SU-DHL-6 (cell line): ENCODE results near the gene TSPAN32.

Source experiments
- H2AFZ ChIP-seq: fragments of 200-600 bp; sonication (generic); 2 replicates; pipeline ENCODE4 v1.6.1; 2014; ENCODE audit warnings: low read depth, mild to moderate bottlenecking, moderate library complexity, mixed read lengths, antibody characterized with exemption, low read length; ENCODE audit not compliant: severe bottlenecking
- H3F3A ChIP-seq: fragments of 200-600 bp; shearing (Covaris generic); 2 replicates; pipeline ENCODE4 v1.6.0; 2016; ENCODE audit warnings: antibody characterized with exemption, mild to moderate bottlenecking; ENCODE audit not compliant: insufficient read depth
- H3K27ac ChIP-seq: fragments of 200-600 bp; sonication (generic); 2 replicates; pipeline ENCODE4 v1.5.1; 2016; ENCODE audit warnings: low read depth, mild to moderate bottlenecking, low read length, moderate library complexity, mixed read lengths
- H3K27me3 ChIP-seq: fragments of 200-600 bp; sonication (generic), shearing (Covaris generic); 2 replicates; pipeline ENCODE4 v1.6.0; 2014; ENCODE audit warnings: mild to moderate bottlenecking, low read length
- H3K36me3 ChIP-seq: fragments of 200-600 bp; sonication (generic); 2 replicates; pipeline ENCODE4 v1.6.1; 2014; ENCODE audit warnings: mild to moderate bottlenecking, low read length, mixed read lengths
- H3K4me2 ChIP-seq: fragments of 300-600, 200-600 bp; shearing (Covaris generic), sonication (generic); 2 replicates; pipeline ENCODE4 v1.6.0; 2014; ENCODE audit warnings: low read length, low read depth, mild to moderate bottlenecking; ENCODE audit not compliant: poor library complexity, severe bottlenecking
- H3K4me3 ChIP-seq: fragments of 200-600 bp; sonication (generic); 2 replicates; pipeline ENCODE4 v1.5.1; 2014; ENCODE audit warnings: antibody characterized with exemption, low read length, mild to moderate bottlenecking, mixed read lengths; ENCODE audit not compliant: insufficient read depth, poor library complexity, severe bottlenecking
- H3K79me2 ChIP-seq: fragments of 200-600 bp; sonication (generic); 2 replicates; pipeline ENCODE4 v1.6.1; 2014; ENCODE audit warnings: mild to moderate bottlenecking, low read length, moderate library complexity; ENCODE audit not compliant: insufficient read depth
- H3K9ac ChIP-seq: fragments of 200-600 bp; sonication (generic); 2 replicates; pipeline ENCODE4 v1.7.0; 2014; ENCODE audit warnings: mild to moderate bottlenecking, low read length
- H3K9me2 ChIP-seq: fragments of 200-600 bp; sonication (generic); replicated peaks from 2 replicates; pipeline ENCODE4 v1.6.1; 2014; ENCODE audit warnings: low read length; ENCODE audit not compliant: insufficient read depth
- H3K9me3 ChIP-seq: fragments of 200-600 bp; sonication (generic); 2 replicates; pipeline ENCODE4 v1.6.1; 2014; ENCODE audit warnings: low read length, mixed read lengths; ENCODE audit not compliant: insufficient read depth
- H4K20me1 ChIP-seq: fragments of 200-600 bp; sonication (generic); 2 replicates; pipeline ENCODE4 v1.6.1; 2014; ENCODE audit warnings: low read depth, mild to moderate bottlenecking, antibody characterized with exemption, low read length, moderate library complexity, mixed read lengths
- EZH2phosphoT487 ChIP-seq: fragments of 200-600 bp; sonication (generic), shearing (Covaris generic); conservative IDR thresholded peaks from 2 replicates; pipeline ENCODE4 v1.6.1; 2018; ENCODE audit warnings: mild to moderate bottlenecking, antibody characterized with exemption, low read length, moderate library complexity, mixed read lengths
- TF ChIP-seq, protein P1 (sequence below): fragments of 200-600 bp; sonication (generic); IDR thresholded peaks from one replicate; pipeline ENCODE4 v1.5.1; 2017; ENCODE audit warnings: antibody characterized with exemption, mild to moderate bottlenecking, low read length, moderate library complexity; ENCODE audit not compliant: insufficient read depth, poor library complexity, severe bottlenecking

TSPAN32 gene

GRCh38 chr11:2300290-2300935, 1.4 kb upstream of the TSPAN32 start:
- Histone ChIP-seq H3K4me2 (no peak overlapping the region), H4K20me1 (no peaks in the 10 kb centered on the region), H3K36me3 (no peaks in the 10 kb centered on the region), H3K9ac (no peak overlapping the region), H3K27me3 (no peaks in the 10 kb centered on the region), H3K9me3 (no peaks in the 10 kb centered on the region), H3K27ac (no peak overlapping the region), H3K4me3 (no peak overlapping the region), H3K9me2 (no peaks in the 10 kb centered on the region), H2AFZ (no peak overlapping the region), H3K79me2 (no peaks in the 10 kb centered on the region), H3F3A (no peaks in the 10 kb centered on the region)
- TF ChIP-seq EZH2phosphoT487 = no peak
- TF ChIP-seq, protein P1, sequence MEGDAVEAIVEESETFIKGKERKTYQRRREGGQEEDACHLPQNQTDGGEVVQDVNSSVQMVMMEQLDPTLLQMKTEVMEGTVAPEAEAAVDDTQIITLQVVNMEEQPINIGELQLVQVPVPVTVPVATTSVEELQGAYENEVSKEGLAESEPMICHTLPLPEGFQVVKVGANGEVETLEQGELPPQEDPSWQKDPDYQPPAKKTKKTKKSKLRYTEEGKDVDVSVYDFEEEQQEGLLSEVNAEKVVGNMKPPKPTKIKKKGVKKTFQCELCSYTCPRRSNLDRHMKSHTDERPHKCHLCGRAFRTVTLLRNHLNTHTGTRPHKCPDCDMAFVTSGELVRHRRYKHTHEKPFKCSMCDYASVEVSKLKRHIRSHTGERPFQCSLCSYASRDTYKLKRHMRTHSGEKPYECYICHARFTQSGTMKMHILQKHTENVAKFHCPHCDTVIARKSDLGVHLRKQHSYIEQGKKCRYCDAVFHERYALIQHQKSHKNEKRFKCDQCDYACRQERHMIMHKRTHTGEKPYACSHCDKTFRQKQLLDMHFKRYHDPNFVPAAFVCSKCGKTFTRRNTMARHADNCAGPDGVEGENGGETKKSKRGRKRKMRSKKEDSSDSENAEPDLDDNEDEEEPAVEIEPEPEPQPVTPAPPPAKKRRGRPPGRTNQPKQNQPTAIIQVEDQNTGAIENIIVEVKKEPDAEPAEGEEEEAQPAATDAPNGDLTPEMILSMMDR = no peak

DNA sequence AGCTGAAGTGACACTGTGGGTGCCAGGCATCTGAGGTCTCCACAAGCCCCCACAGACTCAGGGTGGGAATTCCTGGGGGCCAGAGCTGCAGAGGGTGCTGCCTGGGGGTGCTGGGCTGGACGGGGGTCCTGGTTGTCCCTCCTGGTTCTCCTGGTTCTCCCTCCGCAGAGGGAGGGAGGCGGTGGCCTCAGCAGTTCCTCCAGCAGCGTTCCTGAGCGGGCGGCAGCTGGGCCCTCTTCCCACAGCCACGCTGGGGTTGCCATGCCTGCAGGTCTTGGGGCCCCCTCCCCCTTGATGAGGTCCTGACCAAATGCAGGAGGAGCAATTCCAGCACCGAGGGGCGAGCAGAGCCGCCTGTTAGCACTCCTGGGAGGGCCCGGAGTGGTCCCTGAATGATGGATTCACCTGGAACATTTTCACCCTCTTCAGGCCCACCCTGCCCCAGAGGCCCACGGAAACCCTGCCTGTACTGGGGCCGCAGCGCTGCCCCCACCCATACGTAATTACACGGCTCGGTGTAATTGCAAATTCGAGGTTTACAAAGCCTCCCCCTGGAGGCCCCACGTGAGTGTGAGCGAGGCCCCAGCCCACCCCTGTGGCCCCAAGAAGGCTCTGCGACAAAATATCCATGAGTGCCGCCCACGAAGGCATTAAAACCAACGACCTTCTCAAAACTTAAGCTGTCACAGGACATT, 730 bp upstream of the TSPAN32 start:
- Histone ChIP-seq H2AFZ (no peak overlapping the region), H3K4me2 (no peak overlapping the region), H3F3A (no peaks in the 10 kb centered on the region), H4K20me1 (no peaks in the 10 kb centered on the region), H3K79me2 (no peaks in the 10 kb centered on the region), H3K4me3 (no peak overlapping the region), H3K9me3 (no peaks in the 10 kb centered on the region), H3K36me3 (no peaks in the 10 kb centered on the region), H3K9ac (no peak overlapping the region), H3K27ac (no peak overlapping the region), H3K9me2 (no peaks in the 10 kb centered on the region), H3K27me3 (no peaks in the 10 kb centered on the region)
- TF ChIP-seq, protein P1 = no peak
- TF ChIP-seq EZH2phosphoT487 = no peak

- Histone ChIP-seq H2AFZ (no peak overlapping the region), H3K27ac (no peak overlapping the region), H3K9ac (no peak overlapping the region), H3K4me3 (no peak overlapping the region), H3F3A (no peaks in the 10 kb centered on the region), H3K36me3 (no peaks in the 10 kb centered on the region), H3K27me3 (no peaks in the 10 kb centered on the region), H3K9me2 (no peaks in the 10 kb centered on the region), H3K4me2 (no peak overlapping the region), H4K20me1 (no peaks in the 10 kb centered on the region), H3K9me3 (no peaks in the 10 kb centered on the region), H3K79me2 (no peaks in the 10 kb centered on the region)
- no peak for TF ChIP-seq EZH2phosphoT487
- TF ChIP-seq, protein P1 = no peak
Observed at GRCh38 chr11:2302306-2302895, 588 bp downstream of the TSPAN32 start.
